RPMI8226 (cell line): ENCODE data around the gene CRELD2.
A peak's percentile ranks its signal among the peaks of the same experiment; 100 is the strongest.

Experiments
- DNase-seq: peaks from one replicate; pipeline ENCODE4 v3.0.0-alpha.2; 2015

The CRELD2 gene

GRCh38 chr22:49970528-49971231 is 52.2 kb downstream of the CRELD2 start:
- peak; percentile 99 for DNase-seq

GRCh38 chr22:49971232-49972162 is 53.1 kb downstream of the CRELD2 start:
- DNase-seq = peak; percentile 81

GRCh38 chr22:49972163-49973017 is 54.0 kb downstream of the CRELD2 start:
- no peak for DNase-seq

- DNase-seq = no peak
Observed at GRCh38 chr22:49973018-49973961, 54.9 kb downstream of the CRELD2 start.

GRCh38 chr22:49975543-49976389 is 57.3 kb downstream of the CRELD2 start:
- peak; percentile 38 for DNase-seq

- peak; percentile 55 for DNase-seq
Observed at GRCh38 chr22:49976439-49977175, 58.2 kb downstream of the CRELD2 start.
